GM10266 (cell line): ENCODE measurements around the gene BTRC.
"Not testable (repeated sequence)": the region's sequence is repeated elsewhere in the genome, so short reads cannot be mapped to it uniquely, and the experiment has no call there.

Experiments used
- DNase-seq: peaks from one replicate; pipeline ENCODE4 v3.0.0; 2012; ENCODE audit errors: extremely low spot score
- TF ChIP-seq, protein P1 (sequence below): IDR thresholded peaks from 2 replicates; pipeline ENCODE4 v1.5.1; 2012; ENCODE audit warnings: mild to moderate bottlenecking, low read depth; ENCODE audit not compliant: control insufficient read depth, insufficient read depth; ENCODE audit errors: missing control alignments

The BTRC gene

DNA sequence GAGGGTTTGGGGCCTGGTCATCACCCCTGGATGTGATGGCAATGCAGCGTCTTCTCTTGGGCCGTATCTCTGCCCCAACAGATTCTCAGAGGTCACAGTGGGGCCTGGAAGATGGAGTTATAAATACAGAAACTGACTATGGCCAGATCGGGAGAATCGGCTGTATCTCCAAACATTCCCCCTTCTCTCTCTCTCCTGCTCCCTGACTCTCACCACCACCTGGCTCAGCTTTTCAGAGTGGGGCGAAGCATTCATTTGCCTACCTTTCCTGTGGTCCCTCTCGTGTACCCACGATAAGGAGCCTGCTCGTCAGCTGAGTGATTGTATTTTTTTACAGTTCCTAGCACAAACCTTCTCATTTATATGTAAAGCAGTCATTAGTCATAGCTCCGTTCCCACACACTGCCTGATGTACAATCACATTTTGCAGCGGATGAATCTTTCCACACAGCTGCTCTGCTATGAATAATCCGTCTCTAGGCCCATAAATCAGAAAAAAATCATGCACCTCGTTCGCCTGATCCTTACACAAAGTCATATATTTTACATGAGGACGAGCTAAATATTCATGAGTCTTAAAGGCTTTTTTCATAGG, 23.2 kb upstream of the BTRC start:
- no peak for DNase-seq
- TF ChIP-seq, protein P1, sequence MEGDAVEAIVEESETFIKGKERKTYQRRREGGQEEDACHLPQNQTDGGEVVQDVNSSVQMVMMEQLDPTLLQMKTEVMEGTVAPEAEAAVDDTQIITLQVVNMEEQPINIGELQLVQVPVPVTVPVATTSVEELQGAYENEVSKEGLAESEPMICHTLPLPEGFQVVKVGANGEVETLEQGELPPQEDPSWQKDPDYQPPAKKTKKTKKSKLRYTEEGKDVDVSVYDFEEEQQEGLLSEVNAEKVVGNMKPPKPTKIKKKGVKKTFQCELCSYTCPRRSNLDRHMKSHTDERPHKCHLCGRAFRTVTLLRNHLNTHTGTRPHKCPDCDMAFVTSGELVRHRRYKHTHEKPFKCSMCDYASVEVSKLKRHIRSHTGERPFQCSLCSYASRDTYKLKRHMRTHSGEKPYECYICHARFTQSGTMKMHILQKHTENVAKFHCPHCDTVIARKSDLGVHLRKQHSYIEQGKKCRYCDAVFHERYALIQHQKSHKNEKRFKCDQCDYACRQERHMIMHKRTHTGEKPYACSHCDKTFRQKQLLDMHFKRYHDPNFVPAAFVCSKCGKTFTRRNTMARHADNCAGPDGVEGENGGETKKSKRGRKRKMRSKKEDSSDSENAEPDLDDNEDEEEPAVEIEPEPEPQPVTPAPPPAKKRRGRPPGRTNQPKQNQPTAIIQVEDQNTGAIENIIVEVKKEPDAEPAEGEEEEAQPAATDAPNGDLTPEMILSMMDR, result no peak

DNA sequence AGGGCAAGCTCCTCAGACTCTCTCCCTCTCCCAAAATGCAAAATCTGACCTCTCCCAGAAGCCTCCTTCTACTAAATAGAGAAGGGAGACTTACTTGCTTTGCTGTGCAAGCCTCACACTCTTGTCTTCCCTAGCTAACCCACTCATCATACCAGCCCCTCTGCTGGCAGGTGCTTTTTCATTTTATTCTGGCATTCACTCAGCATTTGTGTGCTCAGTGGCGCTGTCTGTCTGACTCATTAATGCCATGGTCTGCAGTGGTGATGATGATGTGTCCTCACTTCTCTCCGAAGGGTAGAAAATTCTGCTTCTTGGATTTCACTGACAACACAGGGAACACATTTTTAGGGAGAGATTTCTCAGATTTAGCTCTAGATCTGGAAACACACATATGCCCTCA, 22.0 kb upstream of the BTRC start:
- no peak for DNase-seq
- TF ChIP-seq, protein P1, result no peak

DNA sequence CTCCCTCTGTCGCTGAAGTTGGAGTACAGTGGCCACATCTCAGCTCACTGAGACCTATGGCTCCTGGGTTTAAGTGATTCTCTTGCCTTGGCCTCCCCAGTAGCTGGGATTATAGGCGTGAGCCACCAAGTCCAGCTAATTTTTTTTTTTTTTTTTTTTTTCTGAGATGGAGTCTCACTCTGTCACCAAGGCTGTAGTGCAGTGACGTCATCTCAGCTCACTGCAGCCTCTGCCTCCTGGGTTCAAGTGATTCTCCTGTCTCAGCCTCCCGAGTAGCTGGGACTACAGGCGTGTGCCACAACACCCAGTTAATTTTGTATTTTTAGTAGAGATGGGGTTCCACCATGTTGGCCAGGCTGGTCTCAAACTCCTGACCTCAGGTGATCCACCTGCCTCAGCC, 19.7 kb upstream of the BTRC start:
- not testable (repeated sequence) for DNase-seq

DNA sequence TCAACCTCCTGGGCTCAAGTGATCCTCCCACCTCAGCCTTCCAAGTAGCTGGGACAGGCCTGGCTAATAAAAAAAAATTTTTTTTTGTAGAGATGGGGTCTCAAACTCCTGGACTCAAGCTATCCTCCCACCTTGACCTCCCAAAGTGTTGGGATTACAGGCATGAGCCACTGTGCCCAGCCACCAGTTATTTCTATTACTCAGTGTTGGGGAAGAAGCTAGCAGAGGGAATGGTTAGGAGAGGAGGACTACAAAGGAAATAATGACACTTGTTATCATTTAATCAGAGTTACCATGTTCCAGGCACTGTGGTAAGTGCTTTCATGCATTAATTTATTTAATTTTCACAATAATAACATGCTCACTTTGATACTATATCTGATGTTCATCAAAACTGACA, 17.6 kb upstream of the BTRC start:
- no peak for DNase-seq
- TF ChIP-seq, protein P1, result no peak

DNA sequence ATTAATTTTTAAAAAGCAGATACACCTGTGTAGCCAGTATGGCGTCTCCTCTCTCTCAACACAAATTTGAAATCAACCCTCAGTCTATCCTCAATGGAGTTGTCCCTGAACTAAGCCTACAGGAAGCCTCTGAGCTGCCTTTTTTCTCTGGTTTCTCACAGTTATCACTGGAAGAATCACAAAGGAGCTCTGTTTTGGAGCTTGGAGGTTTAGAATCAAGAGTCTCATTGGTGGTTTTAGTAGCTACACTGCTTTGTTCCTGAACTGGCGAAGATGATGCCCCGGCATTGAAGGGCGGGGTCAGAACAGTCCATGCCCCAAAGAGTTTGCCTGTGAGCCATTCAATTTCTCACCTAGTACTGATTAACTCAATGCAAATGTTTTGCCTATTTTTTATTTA, 16.1 kb upstream of the BTRC start:
- TF ChIP-seq, protein P1, result no peak
- no peak for DNase-seq

DNA sequence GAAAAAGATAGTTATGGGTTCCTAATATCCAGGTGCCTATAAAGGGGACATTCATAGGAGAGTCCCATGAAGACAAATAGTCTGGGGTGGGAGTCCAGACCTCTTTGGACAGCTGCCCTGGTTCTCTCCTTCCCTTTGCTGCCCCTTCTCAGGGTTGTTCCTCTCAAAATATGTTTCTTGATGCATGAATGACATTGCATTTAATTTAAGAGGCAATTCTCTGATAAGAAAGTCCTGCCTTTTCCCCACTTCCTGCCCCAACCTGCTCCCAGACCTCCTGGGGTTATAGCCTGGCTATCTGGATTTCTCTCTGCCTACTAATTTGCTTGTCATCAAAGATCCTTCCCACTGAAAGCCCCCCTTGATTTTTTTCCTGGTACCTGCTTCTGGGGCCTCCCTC, 12.5 kb upstream of the BTRC start:
- DNase-seq, result no peak
- TF ChIP-seq, protein P1, result no peak

DNA sequence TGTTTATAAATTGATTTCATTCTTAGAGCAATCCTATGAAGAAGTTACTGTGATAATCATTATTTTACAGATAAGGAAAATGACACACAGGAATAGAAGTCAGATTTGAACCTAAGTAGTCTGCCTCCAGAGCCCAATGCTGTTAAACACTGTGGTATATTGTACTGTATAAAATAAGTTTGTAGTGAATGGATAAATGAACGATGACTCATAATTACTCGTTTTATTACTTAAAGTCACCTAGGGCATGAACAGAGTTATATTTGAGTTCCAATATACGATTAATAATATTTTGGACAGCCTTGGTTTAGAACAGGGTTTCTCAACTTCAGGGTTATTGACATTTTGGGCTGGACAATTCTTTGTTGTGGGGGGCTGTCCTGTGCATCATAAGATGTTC, 7.8 kb upstream of the BTRC start:
- DNase-seq, result no peak
- TF ChIP-seq, protein P1, result no peak

DNA sequence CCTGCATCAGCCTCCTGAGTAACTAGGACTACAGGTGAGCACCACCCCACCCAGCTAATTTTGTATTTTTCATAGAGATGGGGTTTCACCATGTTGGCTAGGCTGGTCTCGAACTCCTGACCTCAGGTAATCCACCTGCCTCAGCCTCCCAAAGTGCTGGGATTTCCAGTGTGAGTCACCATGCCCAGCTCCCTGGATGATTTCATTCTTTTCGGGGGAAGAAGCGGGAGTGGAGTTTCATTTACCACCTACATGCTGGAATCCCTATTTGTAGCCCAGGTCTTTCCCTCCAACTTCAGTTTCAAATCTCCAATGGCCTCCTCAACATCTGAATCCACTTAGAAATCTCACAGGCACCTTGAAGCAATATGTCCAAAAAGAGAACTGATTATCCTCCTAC, 2.9 kb upstream of the BTRC start:
- DNase-seq, result no peak
- TF ChIP-seq, protein P1, result no peak
